Esophagus muscularis mucosa (tissue), 4 donors: ENCODE measurements around the gene TEX2.

Experiments used
- CTCF ChIP-seq, 3 experiments: fragments of 200-600 bp in 2 of 3; fragments of 450-650 bp in 1 of 3; sonication (generic) in 2 of 3; IDR thresholded peaks; one replicate each; pipeline ENCODE4 v1.5.1; 2017 to 2019; ENCODE audit warnings: antibody characterized with exemption in 3 of 3, mild to moderate bottlenecking in 2 of 3, moderate library complexity in 1 of 3
- EP300 ChIP-seq: sonication (generic); formaldehyde crosslinking; IDR thresholded peaks from one replicate; pipeline ENCODE4 v1.6.1; 2017; ENCODE audit warnings: antibody characterized with exemption
- POLR2A ChIP-seq: fragments of 450-650 bp; IDR thresholded peaks from one replicate; pipeline ENCODE4 v1.6.1; 2017; ENCODE audit warnings: antibody characterized with exemption, moderate library complexity, mild to moderate bottlenecking, low read depth
- POLR2AphosphoS5 ChIP-seq, 2 donors: sonication (generic); formaldehyde crosslinking; IDR thresholded peaks; one replicate each; pipeline ENCODE4 v1.6.1; 2017; ENCODE audit warnings: antibody characterized with exemption in 2 of 2

- TF ChIP-seq CTCF (IDR thresholded peaks at IDR 0.05) (no peak), POLR2A (no peak), POLR2AphosphoS5 (IDR thresholded peaks at IDR 0.05) (no peak), EP300 (no peak)
Measured at GRCh38 chr17:64262198-64262999, 661 bp downstream of the TEX2 start.
